ENCODE results near the gene CBLC.

CBLC gene

GRCh38 chr19:44810234-44811121, 32.8 kb downstream of the CBLC start:
- no peak for DNase-seq (ENCODE audit: low read depth)
- no peak overlapping the region for H3K4me3 ChIP-seq (ENCODE audit: low read length)
- TF ChIP-seq CTCF (conservative IDR thresholded peaks at IDR 0.05; ENCODE audit: low read length): no peak

GRCh38 chr19:44811122-44811419, 33.4 kb downstream of the CBLC start:
- no peak for TF ChIP-seq CTCF (conservative IDR thresholded peaks at IDR 0.05; ENCODE audit: low read length)
- DNase-seq (ENCODE audit: low read depth): no peak
- no peak overlapping the region for H3K4me3 ChIP-seq (ENCODE audit: low read length)

GRCh38 chr19:44812142-44812718, 34.5 kb downstream of the CBLC start:
- H3K4me3 ChIP-seq (ENCODE audit: low read length): no peak overlapping the region
- TF ChIP-seq CTCF (conservative IDR thresholded peaks at IDR 0.05; ENCODE audit: low read length): no peak
- no peak for DNase-seq (ENCODE audit: low read depth)

GRCh38 chr19:44813070-44813840, 35.6 kb downstream of the CBLC start:
- no peak for TF ChIP-seq CTCF (conservative IDR thresholded peaks at IDR 0.05; ENCODE audit: low read length)
- no peak overlapping the region for H3K4me3 ChIP-seq (ENCODE audit: low read length)
- no peak for DNase-seq (ENCODE audit: low read depth)

- TF ChIP-seq CTCF (conservative IDR thresholded peaks at IDR 0.05; ENCODE audit: low read length): no peak
- H3K4me3 ChIP-seq (ENCODE audit: low read length): no peak overlapping the region
- no peak for DNase-seq (ENCODE audit: low read depth)
These were observed 36.3 kb downstream of the CBLC start for GRCh38 chr19:44813841-44814470.

GRCh38 chr19:44814517-44814916, 36.8 kb downstream of the CBLC start:
- no peak for TF ChIP-seq CTCF (conservative IDR thresholded peaks at IDR 0.05; ENCODE audit: low read length)

More at GRCh38 chr19:44814517-44814916, 36.8 kb downstream of the CBLC start:
- H3K4me3 ChIP-seq (ENCODE audit: low read length): no peak overlapping the region
- no peak for DNase-seq (ENCODE audit: low read depth)
